ENCODE data around the gene PLPP4. TPM values are rescaled to one million over a fixed set of nuclear protein-coding genes. Genes with fewer than 3 reads are reported as not detected.

The PLPP4 gene
- total RNA-seq, 1 donor from 2014 or later = 5.3 TPM

DNA sequence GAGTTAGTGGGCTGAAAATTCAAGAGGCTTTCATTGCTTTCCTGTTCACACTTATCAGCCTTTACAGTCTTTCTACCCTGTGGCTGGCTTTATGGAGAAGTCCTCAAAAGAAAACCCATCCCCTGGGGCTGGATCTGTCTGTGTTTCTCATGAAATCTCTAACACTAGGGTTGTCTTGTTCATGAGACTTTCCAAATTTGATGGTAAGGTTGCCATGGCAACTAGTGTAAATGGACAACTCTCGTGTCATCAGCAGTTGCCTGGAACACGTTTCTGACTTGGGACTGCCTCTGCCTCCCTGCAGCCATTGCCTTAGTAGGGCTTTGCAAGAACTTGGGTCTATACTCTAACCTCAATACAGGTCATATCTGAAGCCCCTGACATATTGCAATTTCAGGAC lies 35.8 kb upstream of the PLPP4 start:
- H3K36me3 ChIP-seq (ENCODE audit: control insufficient read depth, insufficient read depth, low read length) = no peaks in the 10 kb centered on the region
- DNase-seq (ENCODE audit: low read depth) = no peak
- TF ChIP-seq, protein P1, sequence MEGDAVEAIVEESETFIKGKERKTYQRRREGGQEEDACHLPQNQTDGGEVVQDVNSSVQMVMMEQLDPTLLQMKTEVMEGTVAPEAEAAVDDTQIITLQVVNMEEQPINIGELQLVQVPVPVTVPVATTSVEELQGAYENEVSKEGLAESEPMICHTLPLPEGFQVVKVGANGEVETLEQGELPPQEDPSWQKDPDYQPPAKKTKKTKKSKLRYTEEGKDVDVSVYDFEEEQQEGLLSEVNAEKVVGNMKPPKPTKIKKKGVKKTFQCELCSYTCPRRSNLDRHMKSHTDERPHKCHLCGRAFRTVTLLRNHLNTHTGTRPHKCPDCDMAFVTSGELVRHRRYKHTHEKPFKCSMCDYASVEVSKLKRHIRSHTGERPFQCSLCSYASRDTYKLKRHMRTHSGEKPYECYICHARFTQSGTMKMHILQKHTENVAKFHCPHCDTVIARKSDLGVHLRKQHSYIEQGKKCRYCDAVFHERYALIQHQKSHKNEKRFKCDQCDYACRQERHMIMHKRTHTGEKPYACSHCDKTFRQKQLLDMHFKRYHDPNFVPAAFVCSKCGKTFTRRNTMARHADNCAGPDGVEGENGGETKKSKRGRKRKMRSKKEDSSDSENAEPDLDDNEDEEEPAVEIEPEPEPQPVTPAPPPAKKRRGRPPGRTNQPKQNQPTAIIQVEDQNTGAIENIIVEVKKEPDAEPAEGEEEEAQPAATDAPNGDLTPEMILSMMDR (IDR thresholded peaks at IDR 0.05; ENCODE audit: insufficient read depth, low read length, poor library complexity, severe bottlenecking) = no peak
- no peak overlapping the region for H3K4me3 ChIP-seq (ENCODE audit: low read depth, low read length)
- no peaks in the 10 kb centered on the region for H3K27me3 ChIP-seq (ENCODE audit: control insufficient read depth, insufficient read depth, low read length)

DNA sequence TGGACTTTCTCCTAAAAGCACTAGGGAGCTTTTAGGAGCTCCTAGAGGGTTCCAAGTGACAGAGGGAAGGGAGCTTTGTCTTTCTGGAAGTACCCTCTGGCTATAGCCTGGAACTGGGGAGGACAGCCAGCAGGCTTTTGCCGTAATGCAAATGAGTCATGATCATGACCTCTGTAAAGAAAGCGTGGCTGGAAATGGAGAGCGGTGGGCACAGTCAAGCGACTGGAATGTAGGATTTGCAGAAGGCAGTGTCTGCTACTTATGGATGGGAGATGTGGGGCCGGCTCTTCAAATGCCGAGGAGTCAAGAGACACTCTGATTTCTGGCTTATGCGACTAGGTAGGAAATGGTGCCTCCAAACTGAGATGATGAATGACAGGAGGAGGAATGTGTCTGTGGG lies 34.6 kb upstream of the PLPP4 start:
- H3K36me3 ChIP-seq (ENCODE audit: control insufficient read depth, insufficient read depth, low read length) = no peaks in the 10 kb centered on the region
- no peaks in the 10 kb centered on the region for H3K27me3 ChIP-seq (ENCODE audit: control insufficient read depth, insufficient read depth, low read length)
- no peak overlapping the region for H3K4me3 ChIP-seq (ENCODE audit: low read depth, low read length)
- DNase-seq (ENCODE audit: low read depth) = peak; percentile 80
- TF ChIP-seq, protein P1 (IDR thresholded peaks at IDR 0.05; ENCODE audit: insufficient read depth, low read length, poor library complexity, severe bottlenecking) = no peak

DNA sequence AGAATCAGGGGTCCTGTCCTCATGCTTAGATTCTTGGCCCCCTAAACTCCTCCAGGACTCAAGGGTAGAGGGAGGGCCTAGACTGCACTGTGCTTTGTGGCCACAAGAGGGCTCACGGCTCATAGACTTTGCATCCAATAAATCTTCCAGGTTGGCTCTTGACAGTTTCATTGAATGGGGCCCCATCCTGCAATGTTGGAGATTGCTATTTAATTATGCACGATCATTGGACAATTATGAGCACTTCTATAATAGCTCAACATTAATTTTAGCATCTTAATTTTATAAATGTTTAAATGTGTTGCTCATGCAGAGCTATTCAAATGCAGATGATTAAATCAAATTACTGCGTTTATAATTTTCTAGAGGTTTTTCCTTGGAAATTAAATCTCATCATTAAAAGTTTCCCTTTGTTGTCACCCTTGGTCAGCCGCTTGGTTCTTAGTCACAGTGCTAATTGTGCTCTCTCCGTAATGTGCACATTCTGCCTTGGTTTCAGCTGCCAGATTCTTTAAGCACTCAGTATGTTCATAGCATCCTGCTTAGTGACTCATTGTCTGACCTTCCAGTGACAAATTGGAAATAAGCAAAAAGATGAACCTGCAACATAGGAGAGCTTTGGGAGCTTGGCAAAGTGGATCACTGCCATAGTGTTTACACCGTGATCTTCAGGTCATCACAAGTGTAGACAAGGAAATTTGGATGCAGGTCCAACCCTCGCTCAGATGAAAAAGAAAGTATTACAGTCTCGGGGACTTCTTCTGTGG lies 33.4 kb upstream of the PLPP4 start:
- Histone ChIP-seq H3K4me3 (ENCODE audit: low read depth, low read length) (no peak overlapping the region), H3K36me3 (ENCODE audit: control insufficient read depth, insufficient read depth, low read length) (no peaks in the 10 kb centered on the region), H3K27me3 (ENCODE audit: control insufficient read depth, insufficient read depth, low read length) (no peaks in the 10 kb centered on the region)
- DNase-seq (ENCODE audit: low read depth) = peak; percentile 73
- TF ChIP-seq, protein P1 (IDR thresholded peaks at IDR 0.05; ENCODE audit: insufficient read depth, low read length, poor library complexity, severe bottlenecking) = peak; percentile 89

DNA sequence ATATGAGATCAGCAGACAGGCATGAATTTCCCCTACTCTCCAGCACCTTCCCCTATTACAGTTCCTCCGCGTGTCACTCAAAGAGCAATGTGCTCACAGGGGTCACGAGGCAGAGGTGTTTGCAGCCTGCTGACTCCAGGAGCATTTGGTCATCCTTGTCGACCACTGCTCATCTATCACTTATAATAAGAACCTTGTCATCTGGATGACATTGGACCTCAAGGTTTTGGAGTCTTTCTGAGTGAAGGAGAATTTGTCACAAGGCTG lies 32.9 kb upstream of the PLPP4 start:
- no peak overlapping the region for H3K4me3 ChIP-seq (ENCODE audit: low read depth, low read length)
- no peak for DNase-seq (ENCODE audit: low read depth)
- no peaks in the 10 kb centered on the region for H3K27me3 ChIP-seq (ENCODE audit: control insufficient read depth, insufficient read depth, low read length)
- TF ChIP-seq, protein P1 (IDR thresholded peaks at IDR 0.05; ENCODE audit: insufficient read depth, low read length, poor library complexity, severe bottlenecking) = no peak
- no peaks in the 10 kb centered on the region for H3K36me3 ChIP-seq (ENCODE audit: control insufficient read depth, insufficient read depth, low read length)

DNA sequence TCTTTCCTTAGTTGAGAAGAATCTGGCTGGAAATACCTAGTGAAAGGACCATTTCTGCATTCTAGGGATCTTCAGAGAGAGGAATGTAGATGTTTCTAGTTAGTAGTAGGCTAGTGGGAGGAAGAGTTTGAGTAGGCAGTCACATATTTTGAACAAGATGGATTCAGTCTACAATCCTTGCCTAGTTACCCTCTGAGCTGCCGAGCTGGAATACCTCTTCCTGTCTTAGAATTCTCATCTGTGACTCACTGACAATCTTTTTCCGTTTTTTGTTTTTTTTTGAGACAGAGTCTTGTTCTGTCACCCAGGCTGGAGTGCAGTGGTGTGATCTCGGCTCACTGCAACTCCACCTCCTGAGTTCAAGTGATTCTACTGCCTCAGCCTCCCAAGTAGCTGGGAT lies 30.7 kb upstream of the PLPP4 start:
- Histone ChIP-seq H3K4me3 (ENCODE audit: low read depth, low read length) (no peak overlapping the region), H3K27me3 (ENCODE audit: control insufficient read depth, insufficient read depth, low read length) (no peaks in the 10 kb centered on the region), H3K36me3 (ENCODE audit: control insufficient read depth, insufficient read depth, low read length) (no peaks in the 10 kb centered on the region)
- TF ChIP-seq, protein P1 (IDR thresholded peaks at IDR 0.05; ENCODE audit: insufficient read depth, low read length, poor library complexity, severe bottlenecking) = no peak
- no peak for DNase-seq (ENCODE audit: low read depth)

DNA sequence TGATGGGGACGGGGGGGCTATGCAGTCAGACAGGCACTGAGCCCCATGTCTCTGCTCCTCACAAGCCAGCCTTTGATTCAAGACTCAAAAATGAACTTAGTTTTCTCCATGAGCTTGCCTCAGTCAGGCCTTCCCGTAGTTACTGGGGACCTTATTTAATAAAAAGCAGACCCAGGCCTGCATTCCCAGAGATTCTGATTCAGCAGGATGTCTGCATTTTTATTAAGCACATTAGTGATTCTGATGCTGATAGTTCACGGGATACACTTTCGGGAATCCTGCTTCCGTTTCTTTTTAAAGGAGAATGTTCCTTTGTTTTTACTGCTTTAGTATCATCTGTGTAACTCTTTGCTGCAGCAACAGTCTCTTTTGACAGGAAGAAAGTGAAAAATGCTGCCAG lies 28.3 kb upstream of the PLPP4 start:
- H3K36me3 ChIP-seq (ENCODE audit: control insufficient read depth, insufficient read depth, low read length) = no peaks in the 10 kb centered on the region
- DNase-seq (ENCODE audit: low read depth) = no peak

More for the DNA sequence above, 28.3 kb upstream of the PLPP4 start:
- H3K4me3 ChIP-seq (ENCODE audit: low read depth, low read length) = no peak overlapping the region
- TF ChIP-seq, protein P1 (IDR thresholded peaks at IDR 0.05; ENCODE audit: insufficient read depth, low read length, poor library complexity, severe bottlenecking) = no peak
- H3K27me3 ChIP-seq (ENCODE audit: control insufficient read depth, insufficient read depth, low read length) = no peaks in the 10 kb centered on the region

All from kidney epithelial cell (primary cell).